H1 (cell line): Measurements from ENCODE around the gene RTCB. TPM values are rescaled to one million over a fixed set of nuclear protein-coding genes. Genes with fewer than 3 reads are reported as not detected.

Experiments
- CTCF ChIA-PET: fragments of 300-600 bp; sonication (Branson Sonifier 250); formaldehyde crosslinking; loops from one replicate; lab custom pipeline; 2021; ENCODE audit not compliant: partially characterized antibody; lab: Charles Lee
- POLR2A ChIA-PET: fragments of 300-600 bp; sonication (Branson Sonifier 250); formaldehyde crosslinking; loops from one replicate; lab custom pipeline; 2021; ENCODE audit warnings: inconsistent platforms; ENCODE audit not compliant: partially characterized antibody; lab: Charles Lee
- DNase-seq, 2 experiments: peaks; one replicate each; pipeline versions ENCODE4 v3.0.0 to v3.0.0-alpha.2; 2010 to 2022; ENCODE audit warnings: low spot score in 2 of 2, low read depth in 1 of 2, mixed read lengths in 1 of 2
- FAIRE-seq: peaks from 2 replicates; lab custom pipeline; 2011; peaks lifted over from hg19 to GRCh38; lab: Jason Lieb, UNC
- H2AFZ ChIP-seq: 2 replicates; pipeline ENCODE4 v1.8.1; 2012; ENCODE audit warnings: low read length, inconsistent platforms
- H2AK5ac ChIP-seq: 2 replicates; pipeline ENCODE4 v1.6.1; 2013; ENCODE audit warnings: low read depth, low read length
- H2BK120ac ChIP-seq: replicated peaks from 2 replicates; pipeline ENCODE3; 2013; ENCODE audit warnings: low read depth, low read length, inconsistent platforms
- H2BK12ac ChIP-seq: 2 replicates; pipeline ENCODE4 v1.6.1; 2013; ENCODE audit warnings: low read depth, low read length
- H2BK15ac ChIP-seq: 2 replicates; pipeline ENCODE4 v1.6.1; 2013; ENCODE audit warnings: low read length
- H2BK20ac ChIP-seq: 2 replicates; pipeline ENCODE4 v1.6.1; 2013; ENCODE audit warnings: low read length
- H2BK5ac ChIP-seq: 2 replicates; pipeline ENCODE4 v1.6.1; 2013; ENCODE audit warnings: low read depth, low read length
- H3K14ac ChIP-seq: 2 replicates; pipeline ENCODE4 v1.6.1; 2013; ENCODE audit warnings: inconsistent platforms; ENCODE audit not compliant: insufficient read length
- H3K18ac ChIP-seq: 2 replicates; pipeline ENCODE4 v1.6.1; 2013; ENCODE audit warnings: low read length; ENCODE audit errors: extremely low read depth
- H3K23ac ChIP-seq: 2 replicates; pipeline ENCODE4 v1.6.1; 2013; ENCODE audit warnings: inconsistent platforms; ENCODE audit not compliant: insufficient read length
- H3K23me2 ChIP-seq: 2 replicates; pipeline ENCODE4 v1.6.1; 2013; ENCODE audit warnings: low read depth, low read length
- H3K27ac ChIP-seq: 2 replicates; pipeline ENCODE4 v1.6.1; 2011; ENCODE audit warnings: low read depth, low read length, inconsistent platforms
- H3K27me3 ChIP-seq, 4 experiments: replicated peaks in 1 of 4; 1 replicate in 1 of 4; 2 replicates in 3 of 4; pipeline versions ENCODE4 v1.6.1 to v1.8.1; 2011 to 2013; ENCODE audit warnings: low read length in 3 of 4, mild to moderate bottlenecking in 3 of 4, inconsistent platforms in 2 of 4, mixed read lengths in 2 of 4, moderate library complexity in 1 of 4; ENCODE audit not compliant: control insufficient read depth in 3 of 4, insufficient read depth in 3 of 4; ENCODE audit errors: extremely low read depth in 1 of 4
- H3K36me3 ChIP-seq, 4 experiments: 2 replicates each; pipeline versions ENCODE4 v1.6.1 to v1.8.1; 2011 to 2013; ENCODE audit warnings: mild to moderate bottlenecking in 4 of 4, low read length in 3 of 4, moderate library complexity in 2 of 4, control low read depth in 1 of 4, inconsistent platforms in 1 of 4; ENCODE audit not compliant: insufficient read depth in 4 of 4, control insufficient read depth in 2 of 4
- H3K4ac ChIP-seq: replicated peaks from 2 replicates; pipeline ENCODE3; 2013; ENCODE audit warnings: low read length, low read depth, mixed read lengths, inconsistent platforms; ENCODE audit not compliant: insufficient read length
- H3K4me1 ChIP-seq, 4 experiments: replicated peaks in 1 of 4; 1 replicate in 1 of 4; 2 replicates in 3 of 4; pipeline versions ENCODE4 v1.6.1 to v1.8.1; 2011 to 2013; ENCODE audit warnings: low read length in 3 of 4, inconsistent platforms in 2 of 4, mixed read lengths in 1 of 4; ENCODE audit not compliant: insufficient read depth in 4 of 4, control insufficient read depth in 3 of 4
- H3K4me2 ChIP-seq, 2 experiments: 2 replicates each; pipeline versions ENCODE4 v1.6.1 to v1.8.1; 2011 to 2013; ENCODE audit warnings: low read depth in 2 of 2, low read length in 2 of 2, control low read depth in 1 of 2, inconsistent platforms in 1 of 2, mild to moderate bottlenecking in 1 of 2; ENCODE audit not compliant: insufficient read depth in 1 of 2
- H3K4me3 ChIP-seq, 4 experiments: fragments of 200-600, 300-600 bp in 1 of 4; sonication (generic), shearing (Covaris generic), sonication (Bioruptor Twin) in 1 of 4; 2 replicates each; pipeline versions ENCODE4 v1.5.1 to v1.8.1; 2011 to 2016; ENCODE audit warnings: low read length in 4 of 4, low read depth in 3 of 4, control low read depth in 2 of 4, inconsistent platforms in 2 of 4, mild to moderate bottlenecking in 2 of 4, mixed read lengths in 1 of 4, moderate library complexity in 1 of 4; ENCODE audit not compliant: insufficient read depth in 2 of 4; ENCODE audit errors: extremely low read depth in 1 of 4
- H3K56ac ChIP-seq: replicated peaks from 2 replicates; pipeline ENCODE3; 2013; ENCODE audit warnings: low read depth, mild to moderate bottlenecking, mixed read lengths, low read length, inconsistent platforms; ENCODE audit not compliant: insufficient read length
- H3K79me1 ChIP-seq: 2 replicates; pipeline ENCODE4 v1.6.1; 2013; ENCODE audit warnings: low read depth, low read length, control low read depth
- H3K79me2 ChIP-seq, 2 experiments: 2 replicates each; pipeline versions ENCODE4 v1.6.1 to v1.8.1; 2012 to 2013; ENCODE audit warnings: low read length in 2 of 2, mild to moderate bottlenecking in 2 of 2, inconsistent platforms in 1 of 2; ENCODE audit not compliant: insufficient read depth in 2 of 2, control insufficient read depth in 1 of 2
- H3K9ac ChIP-seq, 4 experiments: replicated peaks in 1 of 4; 1 replicate in 1 of 4; 2 replicates in 3 of 4; pipeline versions ENCODE4 v1.6.1 to v1.8.1; 2011 to 2013; ENCODE audit warnings: low read depth in 3 of 4, low read length in 3 of 4, control low read depth in 2 of 4, mild to moderate bottlenecking in 2 of 4, moderate library complexity in 2 of 4, inconsistent platforms in 1 of 4; ENCODE audit errors: extremely low read depth in 1 of 4
- H3K9me3 ChIP-seq, 2 experiments: 2 replicates each; pipeline versions ENCODE4 v1.6.1 to v1.8.1; 2012 to 2013; ENCODE audit warnings: mild to moderate bottlenecking in 2 of 2, moderate library complexity in 2 of 2, control low read depth in 1 of 2, inconsistent platforms in 1 of 2, low read depth in 1 of 2, low read length in 1 of 2, mixed read lengths in 1 of 2; ENCODE audit not compliant: insufficient read depth in 2 of 2
- H4K20me1 ChIP-seq, 2 experiments: replicated peaks in 1 of 2; 2 replicates each; pipeline versions ENCODE3 to v1.8.1; 2011 to 2013; ENCODE audit warnings: inconsistent platforms in 2 of 2, low read length in 2 of 2, mild to moderate bottlenecking in 1 of 2; ENCODE audit not compliant: insufficient read depth in 2 of 2, control insufficient read depth in 1 of 2
- H4K5ac ChIP-seq: 2 replicates; pipeline ENCODE4 v1.6.1; 2013; ENCODE audit warnings: low read length, low read depth, mixed read lengths, inconsistent platforms; ENCODE audit not compliant: insufficient read length
- H4K8ac ChIP-seq: 2 replicates; pipeline ENCODE4 v1.8.0; 2013; ENCODE audit warnings: mild to moderate bottlenecking, moderate library complexity, low read length, inconsistent platforms; ENCODE audit not compliant: insufficient read depth; ENCODE audit errors: extremely low read depth
- H4K91ac ChIP-seq: replicated peaks from 2 replicates; pipeline ENCODE3; 2013; ENCODE audit warnings: low read length, mixed read lengths, inconsistent platforms; ENCODE audit not compliant: insufficient read length
- WGBS, 2 experiments: shearing (Covaris generic) in 1 of 2; methylation state at CpG; one replicate each; pipeline versions ENCODE4 v1.1.6 to v1.1.7; 2013 to 2015; ENCODE audit warnings: low lambda C conversion rate in 2 of 2, mixed read lengths in 2 of 2, inconsistent platforms in 1 of 2, low coverage in 1 of 2, missing lambda C conversion rate in 1 of 2; ENCODE audit not compliant: insufficient replicate concordance in 2 of 2, insufficient coverage in 1 of 2, insufficient read length in 1 of 2; ENCODE audit errors: extremely low coverage in 1 of 2, missing lambda C conversion rate in 1 of 2; 5-methylcytosine and 5-hydroxymethylcytosine counted together
- polyA plus RNA-seq, 7 experiments: library from polyadenylated mRNA; depleted of rRNA in 3 of 7; stranded (reverse) in 5 of 7; unstranded in 2 of 7; fragments of >200 nt in 5 of 7; fragments of 200-250 nt in 2 of 7; gene quantifications; 1 replicate in 5 of 7; 2 replicates in 1 of 7; 4 replicates in 1 of 7; pipeline versions ENCODE4 v1.2.1 to v1.2.3, GENCODE V29; 2011 to 2013; ENCODE audit warnings: missing spikeins in 2 of 7, mixed read lengths in 2 of 7
- total RNA-seq: library from RNA; stranded (reverse); fragmentation: NEBNext Ultra II Directional; extraction: Animal tissue kit (Norgen Biotek cat#: 25700); gene quantifications from 2 replicates; pipeline ENCODE4 v1.2.1, GENCODE V29; 2021

RTCB gene
- total and polyA plus RNA-seq, 2 of the 8 experiments (the other 6 are each of a cell fraction or from before 2014, with no cell fraction given), result 104 to 114 TPM

DNA sequence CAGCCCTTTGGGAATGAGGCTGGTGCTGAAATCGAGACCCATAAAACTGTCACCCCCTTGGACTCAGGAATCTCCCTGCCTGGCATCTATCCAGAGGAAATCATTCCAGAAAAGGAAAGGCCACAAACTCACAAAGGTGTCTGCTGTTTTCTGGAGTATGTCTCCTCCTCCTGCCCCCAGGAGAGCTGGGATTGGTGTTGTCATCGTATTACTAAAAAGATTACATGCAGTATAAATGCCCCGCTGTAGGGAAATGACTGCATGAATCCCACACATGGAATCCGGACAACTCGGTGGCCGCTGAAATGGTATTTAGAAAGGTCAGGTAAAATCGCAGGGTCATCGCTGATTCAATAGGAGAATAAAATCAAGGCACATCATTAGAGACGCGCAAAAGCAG lies 73.3 kb downstream of the RTCB start:
- 91% methylated on average over 10 of the region's 10 CpGs; no CpG with 5 or more reads in 1 of the 2 experiments for WGBS, 2 experiments
- no peak overlapping the region for H2BK12ac ChIP-seq
- no peak for FAIRE-seq

More for the DNA sequence above, 73.3 kb downstream of the RTCB start:
- H3K9me3 ChIP-seq, result no peaks in the 10 kb centered on the region
- H3K4me2 ChIP-seq, result no peak overlapping the region
- H4K91ac ChIP-seq, result no peak overlapping the region
- ChIA-PET CTCF (interaction anchor here (0.6 to 1.5 kb wide), 4 partner anchors 10 to 490 kb away, joined by 3 to 4 read pairs (median 3); no protein-coding TSS in a partner anchor), POLR2A (interaction anchor here (2.0 kb wide), 1 partner anchor 16 kb away, joined by 4 read pairs; no protein-coding TSS in a partner anchor)
- DNase-seq, result no peak
- no peak overlapping the region for H2BK5ac ChIP-seq
- H2BK20ac ChIP-seq, result no peak overlapping the region
- no peak overlapping the region for H4K5ac ChIP-seq
- no peak overlapping the region for H3K27ac ChIP-seq
- no peak overlapping the region for H2AK5ac ChIP-seq
- H3K4me1 ChIP-seq, result peaks cover 4 to 13% (median 6%) of the 10 kb centered on the region in 4 experiments; a peak in 5 of 7 replicates
- no peak overlapping the region for H3K14ac ChIP-seq
- H2BK15ac ChIP-seq, result no peak overlapping the region
- H4K8ac ChIP-seq, result no peak overlapping the region
- peaks cover 0 to 3% of the 10 kb centered on the region in 2 experiments for H4K20me1 ChIP-seq
- H3K56ac ChIP-seq, result no peak overlapping the region
- no peak overlapping the region for H2BK120ac ChIP-seq
- H3K36me3 ChIP-seq, result no peaks in the 10 kb centered on the region
- no peak overlapping the region for H3K4ac ChIP-seq
- no peak overlapping the region for H3K4me3 ChIP-seq
- 0 out of 2 replicates have a peak, but pooled peaks cover 1% of the 10 kb centered on the region for H3K79me1 ChIP-seq
- H3K9ac ChIP-seq, result no peak overlapping the region
- H3K18ac ChIP-seq, result no peak overlapping the region
- no peak overlapping the region for H3K23ac ChIP-seq
- no peaks in the 10 kb centered on the region for H3K79me2 ChIP-seq
- H3K27me3 ChIP-seq, result peaks cover 0 to under 1% (median 0%) of the 10 kb centered on the region in 4 experiments; a peak in 1 of 7 replicates
- H3K23me2 ChIP-seq, result peaks cover 2% of the 10 kb centered on the region; the same call in 1 of the 2 replicates
- no peak overlapping the region for H2AFZ ChIP-seq
